ENCODE results near the gene HSPA1A. TPM values are rescaled to one million over a fixed set of nuclear protein-coding genes. Genes with fewer than 3 reads are reported as not detected.

Gene HSPA1A
- total and polyA plus RNA-seq, 9 of the 15 experiments (the other 6 are each of a cell fraction or from before 2014, with no cell fraction given) = 2.2 to 273 (median 107) TPM

DNA sequence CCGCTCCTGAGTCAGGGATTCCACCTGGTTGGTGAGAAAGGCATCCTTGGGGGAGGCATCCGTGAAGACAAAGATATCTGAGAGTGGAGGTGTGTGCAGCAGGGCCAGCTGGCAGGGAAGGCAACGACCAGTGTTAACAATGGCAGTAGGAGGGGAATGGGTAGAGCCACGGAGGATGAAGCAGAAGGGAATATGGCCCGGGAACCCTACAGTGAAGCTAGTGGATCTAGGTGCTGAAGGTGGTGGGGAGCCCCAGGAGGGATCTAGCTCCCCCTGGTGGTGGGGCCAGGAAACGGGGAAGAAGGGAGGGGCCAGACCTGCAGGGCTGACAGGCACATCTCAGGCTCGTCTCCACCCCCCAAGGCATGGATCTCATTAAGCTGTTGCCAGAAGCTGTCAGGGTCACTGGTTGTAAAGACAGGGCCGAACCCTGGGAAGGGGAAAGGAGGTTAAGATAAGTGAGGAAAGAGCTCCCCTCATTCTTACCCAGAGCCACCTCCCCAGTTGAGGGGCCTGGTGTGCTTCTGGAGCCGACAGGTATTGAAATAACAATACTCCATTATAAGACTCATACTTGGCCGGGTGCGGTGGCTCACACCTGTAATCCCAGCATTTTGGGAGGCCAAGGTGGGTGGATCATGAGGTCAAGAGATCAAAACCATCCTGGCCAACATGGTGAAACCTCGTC is 45.5 kb upstream of the HSPA1A start (continued):
- TF ChIP-seq, protein P1, sequence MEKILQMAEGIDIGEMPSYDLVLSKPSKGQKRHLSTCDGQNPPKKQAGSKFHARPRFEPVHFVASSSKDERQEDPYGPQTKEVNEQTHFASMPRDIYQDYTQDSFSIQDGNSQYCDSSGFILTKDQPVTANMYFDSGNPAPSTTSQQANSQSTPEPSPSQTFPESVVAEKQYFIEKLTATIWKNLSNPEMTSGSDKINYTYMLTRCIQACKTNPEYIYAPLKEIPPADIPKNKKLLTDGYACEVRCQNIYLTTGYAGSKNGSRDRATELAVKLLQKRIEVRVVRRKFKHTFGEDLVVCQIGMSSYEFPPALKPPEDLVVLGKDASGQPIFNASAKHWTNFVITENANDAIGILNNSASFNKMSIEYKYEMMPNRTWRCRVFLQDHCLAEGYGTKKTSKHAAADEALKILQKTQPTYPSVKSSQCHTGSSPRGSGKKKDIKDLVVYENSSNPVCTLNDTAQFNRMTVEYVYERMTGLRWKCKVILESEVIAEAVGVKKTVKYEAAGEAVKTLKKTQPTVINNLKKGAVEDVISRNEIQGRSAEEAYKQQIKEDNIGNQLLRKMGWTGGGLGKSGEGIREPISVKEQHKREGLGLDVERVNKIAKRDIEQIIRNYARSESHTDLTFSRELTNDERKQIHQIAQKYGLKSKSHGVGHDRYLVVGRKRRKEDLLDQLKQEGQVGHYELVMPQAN (IDR thresholded peaks at IDR 0.05; ENCODE audit: borderline replicate concordance) = peak; percentile 61; the same call in 1 of the 2 replicates
- TF ChIP-seq NCOA4 (IDR thresholded peaks at IDR 0.05; ENCODE audit: partially characterized antibody) (no peak), FOXM1 (IDR thresholded peaks at IDR 0.05; ENCODE audit: low read depth) (no peak), FOXM1 (CRISPR knock-in tag; IDR thresholded peaks at IDR 0.05; ENCODE audit: low read depth) (peak; percentile 70; the same call in 1 of the 2 replicates), ZFX (CRISPR knock-in tag; IDR thresholded peaks at IDR 0.05) (peak; percentile 39; the same call in 1 of the 2 replicates), CBX2 (IDR thresholded peaks at IDR 0.05; ENCODE audit: insufficient read depth, low read length, poor library complexity, severe bottlenecking) (no peak), KDM2B (CRISPR knock-in tag; IDR thresholded peaks at IDR 0.05) (no peak), RAD21 (CRISPR knock-in tag; conservative IDR thresholded peaks at IDR 0.05 in 1 of 2, IDR thresholded peaks at IDR 0.05 in 1 of 2) (peak; percentile 99 to 100), KLF16 (IDR thresholded peaks at IDR 0.05) (peak; percentile 83), CEBPB (tag; IDR thresholded peaks at IDR 0.05) (no peak), POLR2B (IDR thresholded peaks at IDR 0.05; ENCODE audit: low read depth, partially characterized antibody) (no peak), WHSC1 (IDR thresholded peaks at IDR 0.05; ENCODE audit: low read length) (no peak), PURB (CRISPR knock-in tag; IDR thresholded peaks at IDR 0.05; ENCODE audit: low read depth) (no peak; the same call in 1 of the 2 replicates), CBX5 (IDR thresholded peaks at IDR 0.05; ENCODE audit: borderline replicate concordance, low read depth) (0 out of 2 replicates have a peak, but pooled peaks have one; percentile 33), MXI1 (IDR thresholded peaks at IDR 0.05; ENCODE audit: low read depth, low read length) (0 out of 2 replicates have a peak, but pooled peaks have one; percentile 9), NCOA1 (IDR thresholded peaks at IDR 0.05; ENCODE audit: low read depth) (no peak), ZNF133 (CRISPR knock-in tag; IDR thresholded peaks at IDR 0.05) (no peak), TAL1 (IDR thresholded peaks at IDR 0.05) (no peak), KHSRP (IDR thresholded peaks at IDR 0.05) (no peak), ILF3 (IDR thresholded peaks at IDR 0.05; ENCODE audit: borderline replicate concordance) (no peak), TEAD4 (IDR thresholded peaks at IDR 0.05; ENCODE audit: low read length) (0 out of 2 replicates have a peak, but pooled peaks have one; percentile 36), TEAD4 (CRISPR knock-in tag; IDR thresholded peaks at IDR 0.05; ENCODE audit: borderline replicate concordance) (no peak), BRCA1 (IDR thresholded peaks at IDR 0.05) (no peak), BRCA1 (CRISPR knock-in tag; IDR thresholded peaks at IDR 0.05) (peak; percentile 63; the same call in 1 of the 2 replicates)
- TF ChIP-seq, protein P2, sequence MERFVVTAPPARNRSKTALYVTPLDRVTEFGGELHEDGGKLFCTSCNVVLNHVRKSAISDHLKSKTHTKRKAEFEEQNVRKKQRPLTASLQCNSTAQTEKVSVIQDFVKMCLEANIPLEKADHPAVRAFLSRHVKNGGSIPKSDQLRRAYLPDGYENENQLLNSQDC (CRISPR knock-in tag; IDR thresholded peaks at IDR 0.05) = no peak
- TF ChIP-seq, protein P3, sequence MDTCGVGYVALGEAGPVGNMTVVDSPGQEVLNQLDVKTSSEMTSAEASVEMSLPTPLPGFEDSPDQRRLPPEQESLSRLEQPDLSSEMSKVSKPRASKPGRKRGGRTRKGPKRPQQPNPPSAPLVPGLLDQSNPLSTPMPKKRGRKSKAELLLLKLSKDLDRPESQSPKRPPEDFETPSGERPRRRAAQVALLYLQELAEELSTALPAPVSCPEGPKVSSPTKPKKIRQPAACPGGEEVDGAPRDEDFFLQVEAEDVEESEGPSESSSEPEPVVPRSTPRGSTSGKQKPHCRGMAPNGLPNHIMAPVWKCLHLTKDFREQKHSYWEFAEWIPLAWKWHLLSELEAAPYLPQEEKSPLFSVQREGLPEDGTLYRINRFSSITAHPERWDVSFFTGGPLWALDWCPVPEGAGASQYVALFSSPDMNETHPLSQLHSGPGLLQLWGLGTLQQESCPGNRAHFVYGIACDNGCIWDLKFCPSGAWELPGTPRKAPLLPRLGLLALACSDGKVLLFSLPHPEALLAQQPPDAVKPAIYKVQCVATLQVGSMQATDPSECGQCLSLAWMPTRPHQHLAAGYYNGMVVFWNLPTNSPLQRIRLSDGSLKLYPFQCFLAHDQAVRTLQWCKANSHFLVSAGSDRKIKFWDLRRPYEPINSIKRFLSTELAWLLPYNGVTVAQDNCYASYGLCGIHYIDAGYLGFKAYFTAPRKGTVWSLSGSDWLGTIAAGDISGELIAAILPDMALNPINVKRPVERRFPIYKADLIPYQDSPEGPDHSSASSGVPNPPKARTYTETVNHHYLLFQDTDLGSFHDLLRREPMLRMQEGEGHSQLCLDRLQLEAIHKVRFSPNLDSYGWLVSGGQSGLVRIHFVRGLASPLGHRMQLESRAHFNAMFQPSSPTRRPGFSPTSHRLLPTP (IDR thresholded peaks at IDR 0.05; ENCODE audit: borderline replicate concordance, extremely low read depth, insufficient read length) = no peak
